Activated CD4-positive, alpha-beta T cell treated with anti-CD3 and anti-CD28 coated beads for 36 hours (primary cell): ENCODE data around the gene NCKIPSD. TPM values are rescaled to one million over a fixed set of nuclear protein-coding genes. Genes with fewer than 3 reads are reported as not detected.
A peak's percentile ranks its signal among the peaks of the same experiment; 100 is the strongest.

ENCODE experiments used
- ATAC-seq: fragments of 200-7000 bp; cut with Tn5 transposase; one replicate; pipeline ENCODE4 v1.10.0; 2021; ENCODE audit warnings: mild to moderate bottlenecking, moderate library complexity
- CTCF ChIA-PET: fragments of 350-600 bp; sonication (Branson Sonifier 250); formaldehyde crosslinking; loops from one replicate; lab custom pipeline; 2021; ENCODE audit warnings: antibody characterized with exemption; lab: Charles Lee
- POLR2A ChIA-PET: fragments of 350-600 bp; sonication (Branson Sonifier 250); formaldehyde crosslinking; loops from one replicate; lab custom pipeline; 2021; ENCODE audit warnings: antibody characterized with exemption, inconsistent platforms; lab: Charles Lee
- DNase-seq: peaks from one replicate; pipeline ENCODE4 v3.0.0-alpha.2; 2020
- H3K27ac Mint-ChIP-seq: one replicate; pipeline ENCODE4 v1.8.0; 2021; ENCODE audit warnings: mixed read lengths
- H3K27me3 Mint-ChIP-seq: one replicate; pipeline ENCODE4 v1.8.0; 2021; ENCODE audit warnings: mixed read lengths
- H3K36me3 Mint-ChIP-seq: one replicate; pipeline ENCODE4 v1.8.0; 2021; ENCODE audit warnings: low read depth, mixed read lengths
- H3K4me1 Mint-ChIP-seq: one replicate; pipeline ENCODE4 v1.8.0; 2021; ENCODE audit warnings: mixed read lengths
- H3K4me3 Mint-ChIP-seq: one replicate; pipeline ENCODE4 v1.8.0; 2021; ENCODE audit warnings: mild to moderate bottlenecking, moderate library complexity, mixed read lengths
- H3K9me3 Mint-ChIP-seq: one replicate; pipeline ENCODE4 v1.8.0; 2021; ENCODE audit warnings: low read depth, mixed read lengths
- intact Hi-C, 2 experiments: fragments of 100-400 bp; cut with DNase I in 1 of 2; cut with micrococcal nuclease in 1 of 2; formaldehyde crosslinking; loops; one replicate each; pipeline versions ENCODE4 v1.14.2 to v1.15.1; 2022 to 2024; cut with DNase I, micrococcal nuclease
- total RNA-seq, 2 experiments: library from RNA; stranded (reverse); gene quantifications; one replicate each; pipeline ENCODE4 v1.2.3, GENCODE V29; 2021

Gene NCKIPSD
- total RNA-seq, 2 experiments from 2014 or later: 61.0 to 67.3 TPM

- ATAC-seq (no peak), DNase-seq (no peak)
- no peaks in the 10 kb centered on the region for H3K36me3 Mint-ChIP-seq
- H3K27ac Mint-ChIP-seq: no peak overlapping the region
- H3K4me3 Mint-ChIP-seq: no peak overlapping the region
- CTCF ChIA-PET: interaction anchor here (1.0 kb wide), 1 partner anchor 13 kb away, joined by 4 read pairs; the partner anchor contains the start of gene SLC26A6
- H3K27me3 Mint-ChIP-seq: no peaks in the 10 kb centered on the region
- intact Hi-C loops: no loop called here
- POLR2A ChIA-PET: interaction anchor here (0.5 to 0.6 kb wide), 2 partner anchors 126 to 349 kb away, joined by 3 to 5 read pairs; no protein-coding TSS in a partner anchor
- H3K4me1 Mint-ChIP-seq: no peaks in the 10 kb centered on the region
- H3K9me3 Mint-ChIP-seq: no peaks in the 10 kb centered on the region
These were observed 37.4 kb downstream of the NCKIPSD start for GRCh38 chr3:48648188-48648850.

GRCh38 chr3:48647714-48648113 lies 38.0 kb downstream of the NCKIPSD start:
- Mint-ChIP-seq H3K36me3 (no peaks in the 10 kb centered on the region), H3K27me3 (no peaks in the 10 kb centered on the region), H3K9me3 (no peaks in the 10 kb centered on the region), H3K27ac (no peak overlapping the region), H3K4me3 (no peak overlapping the region), H3K4me1 (no peaks in the 10 kb centered on the region)
- CTCF ChIA-PET: no interaction called here
- DNase-seq (no peak), ATAC-seq (no peak)
- POLR2A ChIA-PET: no interaction called here
- intact Hi-C loops: no loop called here

- Mint-ChIP-seq H3K27ac (no peak overlapping the region), H3K4me1 (no peaks in the 10 kb centered on the region), H3K27me3 (no peaks in the 10 kb centered on the region), H3K9me3 (no peaks in the 10 kb centered on the region), H3K4me3 (no peak overlapping the region), H3K36me3 (peaks cover 2% of the 10 kb centered on the region)
- ATAC-seq (no peak), DNase-seq (no peak)
- intact Hi-C loops: no loop called here
- ChIA-PET CTCF (interaction anchor here (0.5 kb wide), 1 partner anchor 86 kb away, joined by 3 read pairs; no protein-coding TSS in a partner anchor), POLR2A (no interaction called here)
These were observed 40.6 kb downstream of the NCKIPSD start for GRCh38 chr3:48644898-48645760.

GRCh38 chr3:48642605-48643004 lies 43.1 kb downstream of the NCKIPSD start:
- intact Hi-C loops: no loop called here
- ChIA-PET CTCF (no interaction called here), POLR2A (interaction anchor here (0.6 kb wide), 1 partner anchor 1170 kb away, joined by 3 read pairs; no protein-coding TSS in a partner anchor)
- no peak for DNase-seq
- H3K9me3 Mint-ChIP-seq: no peaks in the 10 kb centered on the region
- H3K27me3 Mint-ChIP-seq: no peaks in the 10 kb centered on the region
- H3K36me3 Mint-ChIP-seq: peaks cover 4% of the 10 kb centered on the region
- no peaks in the 10 kb centered on the region for H3K4me1 Mint-ChIP-seq
- ATAC-seq: no peak
- no peak overlapping the region for H3K27ac Mint-ChIP-seq
- no peak overlapping the region for H3K4me3 Mint-ChIP-seq

- DNase-seq (no peak), ATAC-seq (no peak)
- no peaks in the 10 kb centered on the region for H3K9me3 Mint-ChIP-seq
- H3K36me3 Mint-ChIP-seq: peaks cover 4% of the 10 kb centered on the region
- H3K4me1 Mint-ChIP-seq: no peaks in the 10 kb centered on the region
- POLR2A ChIA-PET: no interaction called here
- H3K27me3 Mint-ChIP-seq: no peaks in the 10 kb centered on the region
- H3K4me3 Mint-ChIP-seq: no peak overlapping the region
- H3K27ac Mint-ChIP-seq: no peak overlapping the region
- intact Hi-C loops: no loop called here
- CTCF ChIA-PET: interaction anchor here (0.8 kb wide), 1 partner anchor 85 kb away, joined by 3 read pairs; the partner anchor contains the start of gene PFKFB4
These were observed 44.3 kb downstream of the NCKIPSD start for GRCh38 chr3:48641396-48641795.

- ChIA-PET POLR2A (no interaction called here), CTCF (interaction anchor here (1.8 kb wide), 1 partner anchor 239 kb away, joined by 6 read pairs; no protein-coding TSS in a partner anchor)
- Mint-ChIP-seq H3K36me3 (peaks cover 4% of the 10 kb centered on the region), H3K9me3 (no peaks in the 10 kb centered on the region), H3K4me3 (no peak overlapping the region), H3K27ac (no peak overlapping the region), H3K27me3 (no peaks in the 10 kb centered on the region), H3K4me1 (peaks cover 3% of the 10 kb centered on the region)
- intact Hi-C loops: no loop called here
- DNase-seq (no peak), ATAC-seq (no peak)
These were observed 45.6 kb downstream of the NCKIPSD start for GRCh38 chr3:48639944-48640606.

GRCh38 chr3:48637305-48637704 lies 48.4 kb downstream of the NCKIPSD start:
- Mint-ChIP-seq H3K9me3 (no peaks in the 10 kb centered on the region), H3K27ac (no peak overlapping the region), H3K27me3 (no peaks in the 10 kb centered on the region), H3K4me3 (peak overlapping the region; percentile 7), H3K36me3 (peaks cover 8% of the 10 kb centered on the region), H3K4me1 (peaks cover 13% of the 10 kb centered on the region)
- POLR2A ChIA-PET: no interaction called here
- intact Hi-C loops: no loop called here
- ATAC-seq (no peak), DNase-seq (no peak)
- CTCF ChIA-PET: no interaction called here

GRCh38 chr3:48636149-48636655 lies 49.5 kb downstream of the NCKIPSD start:
- ATAC-seq: no peak
- no peaks in the 10 kb centered on the region for H3K9me3 Mint-ChIP-seq
- peak overlapping the region; percentile 37 for H3K27ac Mint-ChIP-seq
- ChIA-PET POLR2A (interaction anchor here (0.8 to 1.2 kb wide), 4 partner anchors 26 to 704 kb away, joined by 3 to 5 read pairs (median 4); partner anchors contain the start of genes CCDC51, TMA7, UQCRC1 and USP4), CTCF (interaction anchor here (0.8 to 3.0 kb wide), 19 partner anchors 9 to 236 kb away, joined by 3 to 20 read pairs (median 5); partner anchors contain the start of genes PFKFB4 and UQCRC1)
- H3K4me3 Mint-ChIP-seq: peak overlapping the region; percentile 84
- no peak for DNase-seq
- H3K4me1 Mint-ChIP-seq: peaks cover 13% of the 10 kb centered on the region
- H3K27me3 Mint-ChIP-seq: no peaks in the 10 kb centered on the region
- H3K36me3 Mint-ChIP-seq: peaks cover 10% of the 10 kb centered on the region
- intact Hi-C loops: no loop called here

GRCh38 chr3:48635222-48636021 lies 50.3 kb downstream of the NCKIPSD start, which contains the start of gene SLC26A6:
Gene SLC26A6, minus strand, starts transcription at chr3:48635461. Its CDS starts 68 bp downstream, at chr3:48635393.
- ChIA-PET POLR2A (interaction anchor here (0.8 to 1.2 kb wide), 5 partner anchors 23 to 705 kb away, joined by 3 to 5 read pairs (median 3); partner anchors contain the start of genes CCDC51, TMA7, UQCRC1 and USP4), CTCF (interaction anchor here (0.6 to 3.0 kb wide), 26 partner anchors 10 to 1963 kb away, joined by 3 to 20 read pairs (median 4); partner anchors contain the start of genes PFKFB4 and UQCRC1)
- no peaks in the 10 kb centered on the region for H3K9me3 Mint-ChIP-seq
- intact Hi-C loops: loop anchor here (1.0 to 2.0 kb wide), 14 partner anchors 21 to 459 kb away; partner anchors contain the start of genes UQCRC1 (in 2 of the 2), CCDC51 (in 1 of the 2), CDC25A (in 1 of the 2) and IP6K2 (in 1 of the 2)
- no peaks in the 10 kb centered on the region for H3K27me3 Mint-ChIP-seq
- H3K36me3 Mint-ChIP-seq: peaks cover 10% of the 10 kb centered on the region
- ATAC-seq: peak; percentile 97
- peak; percentile 97 for DNase-seq
- H3K27ac Mint-ChIP-seq: peak within 1 kb of the TSS; percentile 76
- H3K4me1 Mint-ChIP-seq: peaks cover 13% of the 10 kb centered on the region
- peak within 1 kb of the TSS; percentile 84 for H3K4me3 Mint-ChIP-seq
